GM23338 (cell line): Measurements from ENCODE around the gene DNAI1. TPM values are rescaled to one million over a fixed set of nuclear protein-coding genes. Genes with fewer than 3 reads are reported as not detected.

Experiments used
- ATAC-seq: fragments of 200-7000 bp; cut with Tn5 transposase; 3 replicates; pipeline ENCODE4 v1.9.1; 2020
- DNase-seq: peaks from one replicate; pipeline ENCODE4 v3.0.0-alpha.2; 2015; ENCODE audit warnings: low spot score
- H2AFZ ChIP-seq: fragments of 200-600 bp; sonication (generic); 2 replicates; pipeline ENCODE4 v1.8.0; 2016; ENCODE audit warnings: antibody characterized with exemption, mild to moderate bottlenecking, moderate library complexity
- H3F3A ChIP-seq: fragments of 200-600 bp; sonication (generic); replicated peaks from 2 replicates; pipeline ENCODE4 v1.8.0; 2017; ENCODE audit warnings: antibody characterized with exemption, mixed run types, low read depth
- H3K27ac ChIP-seq: fragments of 200-600 bp; sonication (generic); 2 replicates; pipeline ENCODE4 v1.6.1; 2016; ENCODE audit warnings: low read depth
- H3K27me3 ChIP-seq: fragments of 200-600 bp; sonication (generic); 2 replicates; pipeline ENCODE4 v1.8.0; 2016; ENCODE audit warnings: mild to moderate bottlenecking, mixed run types, moderate library complexity; ENCODE audit not compliant: insufficient read depth
- H3K36me3 ChIP-seq: fragments of 200-600 bp; sonication (generic); 2 replicates; pipeline ENCODE4 v1.8.0; 2016; ENCODE audit warnings: mild to moderate bottlenecking; ENCODE audit not compliant: insufficient read depth
- H3K4me1 ChIP-seq: fragments of 200-600 bp; sonication (generic); 2 replicates; pipeline ENCODE4 v1.8.0; 2016; ENCODE audit warnings: mild to moderate bottlenecking, moderate library complexity; ENCODE audit not compliant: insufficient read depth
- H3K4me2 ChIP-seq: fragments of 200-600 bp; sonication (generic); 2 replicates; pipeline ENCODE4 v1.7.1; 2017; ENCODE audit warnings: mixed run types
- H3K4me3 ChIP-seq: fragments of 200-600 bp; sonication (generic); 2 replicates; pipeline ENCODE4 v1.6.1; 2016; ENCODE audit warnings: mixed run types
- H3K79me2 ChIP-seq: fragments of 200-600 bp; sonication (generic); replicated peaks from 2 replicates; pipeline ENCODE4 v1.8.0; 2017; ENCODE audit warnings: mild to moderate bottlenecking; ENCODE audit not compliant: insufficient read depth
- H3K9me2 ChIP-seq: fragments of 200-600 bp; sonication (generic); 2 replicates; pipeline ENCODE4 v1.8.0; 2017; ENCODE audit not compliant: insufficient read depth
- H4K20me1 ChIP-seq: fragments of 200-600 bp; sonication (generic); replicated peaks from 2 replicates; pipeline ENCODE4 v1.8.0; 2017; ENCODE audit warnings: mild to moderate bottlenecking; ENCODE audit not compliant: insufficient read depth
- H3K27ac Mint-ChIP-seq: 2 replicates; pipeline ENCODE4 v1.8.0; 2020; ENCODE audit warnings: inconsistent platforms, mild to moderate bottlenecking, moderate library complexity, mixed read lengths
- H3K27me3 Mint-ChIP-seq: 3 replicates; pipeline ENCODE4 v1.8.0; 2022; ENCODE audit warnings: low read depth, mild to moderate bottlenecking, moderate library complexity, mixed read lengths, inconsistent platforms; ENCODE audit not compliant: insufficient read depth, poor library complexity
- H3K36me3 Mint-ChIP-seq: 3 replicates; pipeline ENCODE4 v1.8.0; 2021; ENCODE audit warnings: low read depth, mild to moderate bottlenecking, inconsistent platforms, moderate library complexity, mixed read lengths
- H3K4me1 Mint-ChIP-seq: 3 replicates; pipeline ENCODE4 v1.8.0; 2020; ENCODE audit warnings: mild to moderate bottlenecking, inconsistent platforms, mixed read lengths
- H3K4me3 Mint-ChIP-seq: 3 replicates; pipeline ENCODE4 v1.8.0; 2021; ENCODE audit warnings: moderate library complexity, mild to moderate bottlenecking, inconsistent platforms, mixed read lengths
- H3K9me3 Mint-ChIP-seq: 3 replicates; pipeline ENCODE4 v1.8.0; 2020; ENCODE audit warnings: moderate library complexity, mild to moderate bottlenecking, inconsistent platforms, mixed read lengths
- EZH2 ChIP-seq: fragments of 200-600 bp; sonication (generic); IDR thresholded peaks from one replicate; pipeline ENCODE4 v1.8.0; 2017; ENCODE audit warnings: antibody characterized with exemption, mild to moderate bottlenecking, low read depth; ENCODE audit not compliant: unreplicated experiment
- POLR2AphosphoS5 ChIP-seq: IDR thresholded peaks from 2 replicates; pipeline ENCODE4 v1.6.1; 2016; ENCODE audit warnings: antibody characterized with exemption, low read depth
- STAT1 ChIP-seq: IDR thresholded peaks from one replicate; pipeline ENCODE4 v1.6.1; 2016; ENCODE audit warnings: antibody characterized with exemption; ENCODE audit not compliant: unreplicated experiment
- ZNF114 ChIP-seq: fragments of 250-450 bp; sonication (Bioruptor Pico); IDR thresholded peaks from 2 replicates; pipeline ENCODE4 v1.5.0; 2020; ENCODE audit warnings: mild to moderate bottlenecking, moderate library complexity
- polyA plus RNA-seq: library from polyadenylated mRNA; unstranded; fragments of >200 nt; fragmentation: Nextera tagmentation; extraction: Ambion mirVana; gene quantifications from 2 replicates; pipeline ENCODE4 v1.2.1, GENCODE V29; 2016
- total RNA-seq: library from RNA; depleted of rRNA; stranded (reverse); fragments of >200 nt; shearing (Covaris generic); gene quantifications from 2 replicates; pipeline ENCODE4 v1.2.3, GENCODE V29; 2014
- TF ChIP-seq, protein P1 (sequence below): IDR thresholded peaks from 2 replicates; pipeline ENCODE4 v1.6.1; 2016; ENCODE audit warnings: antibody characterized with exemption
- TF ChIP-seq, protein P2 (sequence below): IDR thresholded peaks from one replicate; pipeline ENCODE4 v1.6.1; 2018; ENCODE audit warnings: antibody characterized with exemption; ENCODE audit not compliant: unreplicated experiment

DNAI1 gene
- total and polyA plus RNA-seq, 2 experiments from 2014 or later, result 1.0 to 1.1 TPM

DNA sequence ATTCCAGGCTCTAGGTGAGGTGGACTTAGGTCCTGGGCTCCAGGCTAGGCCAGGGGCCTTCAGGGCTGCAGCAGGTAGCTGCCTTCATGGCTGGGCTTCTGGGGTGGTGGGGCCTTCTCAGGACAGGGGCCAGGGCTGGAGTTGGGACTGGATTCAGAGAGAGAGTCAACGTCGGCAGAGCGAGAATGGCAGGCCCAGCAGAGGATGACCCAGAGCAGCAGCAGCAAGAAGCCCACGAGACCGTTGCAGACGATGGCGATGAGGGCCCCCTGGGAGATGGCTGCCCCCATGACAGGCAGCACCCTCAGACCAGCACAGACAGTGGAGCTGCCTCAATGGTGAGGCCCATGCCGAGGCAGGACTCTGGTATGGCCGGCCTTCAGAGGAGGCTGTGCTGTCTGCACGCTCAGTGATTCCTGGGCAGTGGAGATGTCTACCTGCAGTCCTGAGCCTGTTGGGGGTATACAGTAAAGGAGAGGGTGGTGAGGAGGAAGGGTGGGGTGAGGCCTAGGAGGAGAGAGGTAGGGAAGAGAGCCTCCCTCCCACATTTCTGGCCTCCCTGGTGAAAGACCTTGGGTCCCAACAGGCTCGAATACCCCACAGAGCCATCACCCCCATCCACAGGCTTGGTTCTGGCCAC lies 62.9 kb downstream of the DNAI1 start:
- no peaks in the 10 kb centered on the region for H3K36me3 ChIP-seq
- no peaks in the 10 kb centered on the region; the same call in 1 of the 2 replicates for H3K9me2 ChIP-seq
- peaks cover 20% of the 10 kb centered on the region for H3K27me3 Mint-ChIP-seq
- H3K4me1 ChIP-seq, result peaks cover 4% of the 10 kb centered on the region
- no peak overlapping the region for H3K27ac Mint-ChIP-seq
- TF ChIP-seq, protein P1, sequence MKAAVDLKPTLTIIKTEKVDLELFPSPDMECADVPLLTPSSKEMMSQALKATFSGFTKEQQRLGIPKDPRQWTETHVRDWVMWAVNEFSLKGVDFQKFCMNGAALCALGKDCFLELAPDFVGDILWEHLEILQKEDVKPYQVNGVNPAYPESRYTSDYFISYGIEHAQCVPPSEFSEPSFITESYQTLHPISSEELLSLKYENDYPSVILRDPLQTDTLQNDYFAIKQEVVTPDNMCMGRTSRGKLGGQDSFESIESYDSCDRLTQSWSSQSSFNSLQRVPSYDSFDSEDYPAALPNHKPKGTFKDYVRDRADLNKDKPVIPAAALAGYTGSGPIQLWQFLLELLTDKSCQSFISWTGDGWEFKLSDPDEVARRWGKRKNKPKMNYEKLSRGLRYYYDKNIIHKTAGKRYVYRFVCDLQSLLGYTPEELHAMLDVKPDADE, result no peak
- no peaks in the 10 kb centered on the region; the same call in 2 of the 3 replicates for H3K9me3 Mint-ChIP-seq
- H3K4me3 ChIP-seq, result no peak overlapping the region
- H3K79me2 ChIP-seq, result no peaks in the 10 kb centered on the region
- H4K20me1 ChIP-seq, result no peaks in the 10 kb centered on the region
- H3K4me2 ChIP-seq, result peak overlapping the region; percentile 98; the same call in 1 of the 2 replicates
- H3K27me3 ChIP-seq, result peaks cover 18% of the 10 kb centered on the region
- no peaks in the 10 kb centered on the region; the same call in 2 of the 3 replicates for H3K36me3 Mint-ChIP-seq
- H2AFZ ChIP-seq, result no peak overlapping the region
- no peaks in the 10 kb centered on the region for H3F3A ChIP-seq
- ATAC-seq (no peak), DNase-seq (no peak)
- 0 out of 3 replicates have a peak overlapping the region, but pooled peaks have one; percentile 42 for H3K4me3 Mint-ChIP-seq
- no peak overlapping the region for H3K27ac ChIP-seq
- peaks cover 15% of the 10 kb centered on the region for H3K4me1 Mint-ChIP-seq

DNA sequence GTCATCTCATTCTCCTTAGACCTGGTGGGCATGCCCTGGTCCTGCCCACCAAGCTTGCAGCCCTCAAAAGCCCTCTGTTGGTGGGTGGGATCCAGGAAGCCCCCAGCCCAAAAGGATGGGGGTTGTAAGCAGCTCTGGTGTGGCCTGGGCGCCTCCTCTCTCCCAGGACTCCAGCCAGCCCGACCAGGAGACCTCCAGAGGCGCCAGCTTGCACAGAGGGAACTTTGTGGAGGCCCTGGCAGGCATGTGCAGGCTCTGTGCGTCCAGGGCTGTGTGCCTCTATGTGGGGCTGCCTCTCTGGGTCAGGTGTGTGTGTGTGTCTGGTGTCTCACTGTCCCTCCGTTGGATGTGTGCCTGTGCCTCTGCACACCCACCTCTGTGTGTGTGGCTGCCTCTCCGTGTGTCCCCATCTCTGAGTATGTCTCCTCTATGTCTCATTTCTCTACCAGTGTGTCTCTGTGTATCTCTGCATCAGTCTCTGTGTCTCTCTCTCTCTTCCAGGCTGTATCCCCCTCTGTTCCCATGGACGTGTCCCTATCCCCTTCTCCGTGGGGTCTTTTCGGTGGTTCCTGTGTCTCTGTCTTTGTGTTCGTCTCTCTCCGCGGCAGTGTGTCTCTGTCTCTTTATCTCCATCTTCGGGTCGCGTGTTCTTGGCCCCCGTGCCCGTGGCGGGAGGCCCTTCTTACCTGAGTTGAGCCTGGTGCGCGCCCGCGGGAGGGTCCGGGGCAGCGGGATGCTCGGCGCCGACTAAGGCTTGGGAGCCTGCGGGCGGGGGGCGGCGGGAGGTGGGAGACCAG lies 63.7 kb downstream of the DNAI1 start:
- Histone ChIP-seq H3K9me2 (no peaks in the 10 kb centered on the region; the same call in 1 of the 2 replicates), H3K4me1 (peaks cover 4% of the 10 kb centered on the region), H3K4me2 (peak overlapping the region; percentile 98), H2AFZ (peak overlapping the region; percentile 100), H4K20me1 (no peaks in the 10 kb centered on the region), H3K79me2 (no peaks in the 10 kb centered on the region), H3K27ac (no peak overlapping the region), H3K4me3 (peak overlapping the region; percentile 95), H3K27me3 (peaks cover 18% of the 10 kb centered on the region), H3K36me3 (no peaks in the 10 kb centered on the region), H3F3A (no peaks in the 10 kb centered on the region)
- H3K27me3 Mint-ChIP-seq, result peaks cover 20% of the 10 kb centered on the region
- no peak for TF ChIP-seq POLR2AphosphoS5
- no peak overlapping the region for H3K27ac Mint-ChIP-seq
- ATAC-seq (peak; percentile 2; the same call in 2 of the 3 replicates), DNase-seq (no peak)
- peak overlapping the region; percentile 79 for H3K4me3 Mint-ChIP-seq
- H3K36me3 Mint-ChIP-seq, result no peaks in the 10 kb centered on the region; the same call in 2 of the 3 replicates
- peaks cover 15% of the 10 kb centered on the region for H3K4me1 Mint-ChIP-seq
- H3K9me3 Mint-ChIP-seq, result no peaks in the 10 kb centered on the region; the same call in 2 of the 3 replicates

DNA sequence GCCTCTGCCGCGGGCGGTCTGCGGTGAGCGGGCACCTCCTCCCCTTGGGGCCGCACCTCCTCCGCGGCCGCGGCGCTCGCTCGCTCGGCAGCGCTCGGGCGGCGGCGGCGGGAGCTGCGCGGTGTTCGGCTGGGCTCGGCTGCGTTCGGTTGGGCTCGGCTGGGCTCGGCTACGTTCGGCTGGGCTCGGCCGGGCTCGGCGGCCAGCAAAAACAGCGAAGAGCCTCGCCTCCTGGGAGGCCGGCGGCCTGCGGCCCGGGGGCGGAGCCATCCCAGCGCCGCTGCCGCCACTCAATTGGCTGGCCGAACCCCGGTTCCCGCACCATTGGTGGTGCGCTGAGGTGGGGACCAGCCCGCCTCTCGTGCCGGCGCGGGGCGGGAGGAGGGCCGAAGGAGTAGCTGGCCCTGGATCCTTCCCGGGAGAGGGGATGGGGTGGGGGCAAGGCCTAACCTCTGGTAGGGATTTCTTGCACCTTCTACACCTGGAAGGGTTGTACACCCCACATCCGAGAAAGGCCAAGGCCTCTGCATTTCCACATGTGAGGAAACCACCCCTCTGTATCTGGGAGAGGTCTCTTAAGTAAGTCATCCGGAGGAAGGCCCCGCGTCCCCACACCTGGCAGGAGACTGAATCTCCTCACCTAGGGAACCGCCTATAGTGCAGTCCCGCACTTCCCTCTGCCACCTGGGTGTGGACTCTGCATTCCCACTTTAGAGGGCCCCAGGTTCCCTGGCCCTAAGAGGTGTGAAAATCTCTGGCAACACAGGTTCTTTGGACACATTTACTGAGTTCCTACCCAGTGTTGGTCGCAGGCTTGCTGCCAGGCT lies 64.6 kb downstream of the DNAI1 start, which contains the start of gene ENHO:
TSS of gene ENHO (minus strand) at position 20 of the 827 bp plus-strand sequence. CDS start 1,295 bp downstream, outside the sequence.
- H3K27me3 Mint-ChIP-seq, result peaks cover 20% of the 10 kb centered on the region
- H3K4me1 Mint-ChIP-seq, result peaks cover 15% of the 10 kb centered on the region
- Histone ChIP-seq H3K4me1 (peaks cover 4% of the 10 kb centered on the region), H3K4me2 (peak within 1 kb of the TSS; percentile 98), H3K27ac (no peak within 1 kb of the TSS), H2AFZ (peak within 1 kb of the TSS; percentile 100), H4K20me1 (no peaks in the 10 kb centered on the region), H3K4me3 (peak within 1 kb of the TSS; percentile 95), H3F3A (no peaks in the 10 kb centered on the region), H3K9me2 (no peaks in the 10 kb centered on the region; the same call in 1 of the 2 replicates), H3K79me2 (no peaks in the 10 kb centered on the region), H3K27me3 (peaks cover 18% of the 10 kb centered on the region), H3K36me3 (no peaks in the 10 kb centered on the region)
- DNase-seq, result peak; percentile 94
- H3K9me3 Mint-ChIP-seq, result no peaks in the 10 kb centered on the region; the same call in 2 of the 3 replicates
- peak within 1 kb of the TSS; percentile 79 for H3K4me3 Mint-ChIP-seq
- TF ChIP-seq, protein P2, sequence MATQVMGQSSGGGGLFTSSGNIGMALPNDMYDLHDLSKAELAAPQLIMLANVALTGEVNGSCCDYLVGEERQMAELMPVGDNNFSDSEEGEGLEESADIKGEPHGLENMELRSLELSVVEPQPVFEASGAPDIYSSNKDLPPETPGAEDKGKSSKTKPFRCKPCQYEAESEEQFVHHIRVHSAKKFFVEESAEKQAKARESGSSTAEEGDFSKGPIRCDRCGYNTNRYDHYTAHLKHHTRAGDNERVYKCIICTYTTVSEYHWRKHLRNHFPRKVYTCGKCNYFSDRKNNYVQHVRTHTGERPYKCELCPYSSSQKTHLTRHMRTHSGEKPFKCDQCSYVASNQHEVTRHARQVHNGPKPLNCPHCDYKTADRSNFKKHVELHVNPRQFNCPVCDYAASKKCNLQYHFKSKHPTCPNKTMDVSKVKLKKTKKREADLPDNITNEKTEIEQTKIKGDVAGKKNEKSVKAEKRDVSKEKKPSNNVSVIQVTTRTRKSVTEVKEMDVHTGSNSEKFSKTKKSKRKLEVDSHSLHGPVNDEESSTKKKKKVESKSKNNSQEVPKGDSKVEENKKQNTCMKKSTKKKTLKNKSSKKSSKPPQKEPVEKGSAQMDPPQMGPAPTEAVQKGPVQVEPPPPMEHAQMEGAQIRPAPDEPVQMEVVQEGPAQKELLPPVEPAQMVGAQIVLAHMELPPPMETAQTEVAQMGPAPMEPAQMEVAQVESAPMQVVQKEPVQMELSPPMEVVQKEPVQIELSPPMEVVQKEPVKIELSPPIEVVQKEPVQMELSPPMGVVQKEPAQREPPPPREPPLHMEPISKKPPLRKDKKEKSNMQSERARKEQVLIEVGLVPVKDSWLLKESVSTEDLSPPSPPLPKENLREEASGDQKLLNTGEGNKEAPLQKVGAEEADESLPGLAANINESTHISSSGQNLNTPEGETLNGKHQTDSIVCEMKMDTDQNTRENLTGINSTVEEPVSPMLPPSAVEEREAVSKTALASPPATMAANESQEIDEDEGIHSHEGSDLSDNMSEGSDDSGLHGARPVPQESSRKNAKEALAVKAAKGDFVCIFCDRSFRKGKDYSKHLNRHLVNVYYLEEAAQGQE, result no peak
- TF ChIP-seq EZH2 (peak; percentile 12), ZNF114 (no peak), STAT1 (no peak), POLR2AphosphoS5 (peak; percentile 85)
- peak; percentile 93 for ATAC-seq
- H3K36me3 Mint-ChIP-seq, result no peaks in the 10 kb centered on the region; the same call in 2 of the 3 replicates
- H3K27ac Mint-ChIP-seq, result no peak within 1 kb of the TSS
